NT2/D1 (cell line): ENCODE data around the gene PARVG.

Experiments used
- YY1 ChIP-seq: IDR thresholded peaks from 2 replicates; pipeline ENCODE4 v1.6.1; 2011; ENCODE audit not compliant: insufficient read length, insufficient read depth
- ZNF274 ChIP-seq: IDR thresholded peaks from 2 replicates; pipeline ENCODE4 v1.6.1; 2011; ENCODE audit warnings: mild to moderate bottlenecking, low read depth, low read length

DNA sequence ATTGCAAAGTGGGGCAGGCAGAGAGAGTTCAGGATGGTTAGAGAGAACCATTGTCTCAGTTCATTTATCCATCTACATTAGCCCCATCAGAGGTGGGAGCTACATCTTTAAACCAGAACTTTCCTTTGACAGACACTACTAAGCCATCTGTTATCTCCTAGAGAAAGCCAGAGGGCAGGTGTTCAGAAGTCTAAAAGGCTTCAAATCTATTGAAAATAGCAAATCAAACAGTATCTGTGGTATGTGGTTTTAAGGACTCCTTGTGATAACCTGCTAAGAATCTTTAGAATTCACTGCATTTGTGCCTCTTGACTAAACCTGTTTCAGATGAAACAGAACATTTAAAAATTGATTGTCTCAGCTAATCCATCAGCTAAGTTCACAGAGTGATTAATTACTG is 43.9 kb upstream of the PARVG start:
- TF ChIP-seq ZNF274 (no peak), YY1 (no peak)
